GM23338 (cell line): ENCODE results near the gene TTLL3. TPM values are rescaled to one million over a fixed set of nuclear protein-coding genes. Genes with fewer than 3 reads are reported as not detected.
A peak's percentile ranks its signal among the peaks of the same experiment; 100 is the strongest.

Source experiments
- ATAC-seq: fragments of 200-7000 bp; cut with Tn5 transposase; 3 replicates; pipeline ENCODE4 v1.9.1; 2020
- DNase-seq: peaks from one replicate; pipeline ENCODE4 v3.0.0-alpha.2; 2015; ENCODE audit warnings: low spot score
- H2AFZ ChIP-seq: fragments of 200-600 bp; sonication (generic); 2 replicates; pipeline ENCODE4 v1.8.0; 2016; ENCODE audit warnings: antibody characterized with exemption, mild to moderate bottlenecking, moderate library complexity
- H3F3A ChIP-seq: fragments of 200-600 bp; sonication (generic); replicated peaks from 2 replicates; pipeline ENCODE4 v1.8.0; 2017; ENCODE audit warnings: antibody characterized with exemption, mixed run types, low read depth
- H3K27ac ChIP-seq: fragments of 200-600 bp; sonication (generic); 2 replicates; pipeline ENCODE4 v1.6.1; 2016; ENCODE audit warnings: low read depth
- H3K27me3 ChIP-seq: fragments of 200-600 bp; sonication (generic); 2 replicates; pipeline ENCODE4 v1.8.0; 2016; ENCODE audit warnings: mild to moderate bottlenecking, mixed run types, moderate library complexity; ENCODE audit not compliant: insufficient read depth
- H3K36me3 ChIP-seq: fragments of 200-600 bp; sonication (generic); 2 replicates; pipeline ENCODE4 v1.8.0; 2016; ENCODE audit warnings: mild to moderate bottlenecking; ENCODE audit not compliant: insufficient read depth
- H3K4me1 ChIP-seq: fragments of 200-600 bp; sonication (generic); 2 replicates; pipeline ENCODE4 v1.8.0; 2016; ENCODE audit warnings: mild to moderate bottlenecking, moderate library complexity; ENCODE audit not compliant: insufficient read depth
- H3K4me2 ChIP-seq: fragments of 200-600 bp; sonication (generic); 2 replicates; pipeline ENCODE4 v1.7.1; 2017; ENCODE audit warnings: mixed run types
- H3K4me3 ChIP-seq: fragments of 200-600 bp; sonication (generic); 2 replicates; pipeline ENCODE4 v1.6.1; 2016; ENCODE audit warnings: mixed run types
- H3K79me2 ChIP-seq: fragments of 200-600 bp; sonication (generic); replicated peaks from 2 replicates; pipeline ENCODE4 v1.8.0; 2017; ENCODE audit warnings: mild to moderate bottlenecking; ENCODE audit not compliant: insufficient read depth
- H3K9me2 ChIP-seq: fragments of 200-600 bp; sonication (generic); 2 replicates; pipeline ENCODE4 v1.8.0; 2017; ENCODE audit not compliant: insufficient read depth
- H4K20me1 ChIP-seq: fragments of 200-600 bp; sonication (generic); replicated peaks from 2 replicates; pipeline ENCODE4 v1.8.0; 2017; ENCODE audit warnings: mild to moderate bottlenecking; ENCODE audit not compliant: insufficient read depth
- H3K27ac Mint-ChIP-seq: 2 replicates; pipeline ENCODE4 v1.8.0; 2020; ENCODE audit warnings: inconsistent platforms, mild to moderate bottlenecking, moderate library complexity, mixed read lengths
- H3K27me3 Mint-ChIP-seq: 3 replicates; pipeline ENCODE4 v1.8.0; 2022; ENCODE audit warnings: low read depth, mild to moderate bottlenecking, moderate library complexity, mixed read lengths, inconsistent platforms; ENCODE audit not compliant: insufficient read depth, poor library complexity
- H3K36me3 Mint-ChIP-seq: 3 replicates; pipeline ENCODE4 v1.8.0; 2021; ENCODE audit warnings: low read depth, mild to moderate bottlenecking, inconsistent platforms, moderate library complexity, mixed read lengths
- H3K4me1 Mint-ChIP-seq: 3 replicates; pipeline ENCODE4 v1.8.0; 2020; ENCODE audit warnings: mild to moderate bottlenecking, inconsistent platforms, mixed read lengths
- H3K4me3 Mint-ChIP-seq: 3 replicates; pipeline ENCODE4 v1.8.0; 2021; ENCODE audit warnings: moderate library complexity, mild to moderate bottlenecking, inconsistent platforms, mixed read lengths
- H3K9me3 Mint-ChIP-seq: 3 replicates; pipeline ENCODE4 v1.8.0; 2020; ENCODE audit warnings: moderate library complexity, mild to moderate bottlenecking, inconsistent platforms, mixed read lengths
- CREB1 ChIP-seq: fragments of 250-450 bp; sonication (Bioruptor Pico); IDR thresholded peaks from 2 replicates; pipeline ENCODE4 v1.5.0; 2020; ENCODE audit warnings: low read depth, mild to moderate bottlenecking, moderate library complexity
- EZH2 ChIP-seq: fragments of 200-600 bp; sonication (generic); IDR thresholded peaks from one replicate; pipeline ENCODE4 v1.8.0; 2017; ENCODE audit warnings: antibody characterized with exemption, mild to moderate bottlenecking, low read depth; ENCODE audit not compliant: unreplicated experiment
- EZH2phosphoT487 ChIP-seq: fragments of 200-600 bp; sonication (generic); IDR thresholded peaks from one replicate; pipeline ENCODE4 v1.8.1; 2018; ENCODE audit warnings: antibody characterized with exemption; ENCODE audit not compliant: unreplicated experiment
- NANOG ChIP-seq: IDR thresholded peaks from 2 replicates; pipeline ENCODE4 v1.6.1; 2016; ENCODE audit warnings: antibody characterized with exemption, borderline replicate concordance
- POLR2AphosphoS5 ChIP-seq: IDR thresholded peaks from 2 replicates; pipeline ENCODE4 v1.6.1; 2016; ENCODE audit warnings: antibody characterized with exemption, low read depth
- ZNF331 ChIP-seq: fragments of 250-450 bp; sonication (Bioruptor Pico); IDR thresholded peaks from 2 replicates; pipeline ENCODE4 v1.5.0; 2020; ENCODE audit warnings: low read depth, mild to moderate bottlenecking, moderate library complexity
- polyA plus RNA-seq: library from polyadenylated mRNA; unstranded; fragments of >200 nt; fragmentation: Nextera tagmentation; extraction: Ambion mirVana; gene quantifications from 2 replicates; pipeline ENCODE4 v1.2.1, GENCODE V29; 2016
- total RNA-seq: library from RNA; depleted of rRNA; stranded (reverse); fragments of >200 nt; shearing (Covaris generic); gene quantifications from 2 replicates; pipeline ENCODE4 v1.2.3, GENCODE V29; 2014
- TF ChIP-seq, protein P1 (sequence below): IDR thresholded peaks from 2 replicates; pipeline ENCODE4 v1.6.1; 2016; ENCODE audit warnings: antibody characterized with exemption
- TF ChIP-seq, protein P2 (sequence below), 2 experiments: fragments of 200-600 bp in 1 of 2; sonication (generic) in 1 of 2; conservative IDR thresholded peaks; 2 replicates each; pipeline versions ENCODE4 v1.5.1 to v1.6.1; 2016 to 2017; ENCODE audit warnings: antibody characterized with exemption in 2 of 2, low read depth in 2 of 2, mild to moderate bottlenecking in 2 of 2, moderate library complexity in 1 of 2

The TTLL3 gene
- total and polyA plus RNA-seq, 2 experiments from 2014 or later, result 3.7 to 5.3 TPM

- no peak for TF ChIP-seq CREB1 (CRISPR knock-in tag)
- no peak for TF ChIP-seq EZH2
- TF ChIP-seq ZNF331 (CRISPR knock-in tag), result no peak
- TF ChIP-seq, protein P1, sequence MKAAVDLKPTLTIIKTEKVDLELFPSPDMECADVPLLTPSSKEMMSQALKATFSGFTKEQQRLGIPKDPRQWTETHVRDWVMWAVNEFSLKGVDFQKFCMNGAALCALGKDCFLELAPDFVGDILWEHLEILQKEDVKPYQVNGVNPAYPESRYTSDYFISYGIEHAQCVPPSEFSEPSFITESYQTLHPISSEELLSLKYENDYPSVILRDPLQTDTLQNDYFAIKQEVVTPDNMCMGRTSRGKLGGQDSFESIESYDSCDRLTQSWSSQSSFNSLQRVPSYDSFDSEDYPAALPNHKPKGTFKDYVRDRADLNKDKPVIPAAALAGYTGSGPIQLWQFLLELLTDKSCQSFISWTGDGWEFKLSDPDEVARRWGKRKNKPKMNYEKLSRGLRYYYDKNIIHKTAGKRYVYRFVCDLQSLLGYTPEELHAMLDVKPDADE, result no peak
- no peak for TF ChIP-seq NANOG
- TF ChIP-seq, protein P2, sequence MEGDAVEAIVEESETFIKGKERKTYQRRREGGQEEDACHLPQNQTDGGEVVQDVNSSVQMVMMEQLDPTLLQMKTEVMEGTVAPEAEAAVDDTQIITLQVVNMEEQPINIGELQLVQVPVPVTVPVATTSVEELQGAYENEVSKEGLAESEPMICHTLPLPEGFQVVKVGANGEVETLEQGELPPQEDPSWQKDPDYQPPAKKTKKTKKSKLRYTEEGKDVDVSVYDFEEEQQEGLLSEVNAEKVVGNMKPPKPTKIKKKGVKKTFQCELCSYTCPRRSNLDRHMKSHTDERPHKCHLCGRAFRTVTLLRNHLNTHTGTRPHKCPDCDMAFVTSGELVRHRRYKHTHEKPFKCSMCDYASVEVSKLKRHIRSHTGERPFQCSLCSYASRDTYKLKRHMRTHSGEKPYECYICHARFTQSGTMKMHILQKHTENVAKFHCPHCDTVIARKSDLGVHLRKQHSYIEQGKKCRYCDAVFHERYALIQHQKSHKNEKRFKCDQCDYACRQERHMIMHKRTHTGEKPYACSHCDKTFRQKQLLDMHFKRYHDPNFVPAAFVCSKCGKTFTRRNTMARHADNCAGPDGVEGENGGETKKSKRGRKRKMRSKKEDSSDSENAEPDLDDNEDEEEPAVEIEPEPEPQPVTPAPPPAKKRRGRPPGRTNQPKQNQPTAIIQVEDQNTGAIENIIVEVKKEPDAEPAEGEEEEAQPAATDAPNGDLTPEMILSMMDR (conservative IDR thresholded peaks at IDR 0.05; ENCODE audit: low read depth in 2 of 2), result no peak
These were observed 28.5 kb upstream of the TTLL3 start (continued) for GRCh38 chr3:9781551-9781950.

GRCh38 chr3:9781978-9782603 lies 28.0 kb upstream of the TTLL3 start:
- Mint-ChIP-seq H3K9me3 (no peaks in the 10 kb centered on the region), H3K4me1 (no peaks in the 10 kb centered on the region), H3K4me3 (no peak overlapping the region), H3K27me3 (peaks cover 12% of the 10 kb centered on the region), H3K27ac (no peak overlapping the region), H3K36me3 (peaks cover 54% of the 10 kb centered on the region)
- TF ChIP-seq EZH2phosphoT487 (no peak), EZH2 (no peak)
- H3K4me2 ChIP-seq, result no peak overlapping the region
- H3K4me3 ChIP-seq, result no peak overlapping the region
- no peaks in the 10 kb centered on the region for H3K79me2 ChIP-seq
- no peak for ATAC-seq
- H3K4me1 ChIP-seq, result no peaks in the 10 kb centered on the region
- H3K9me2 ChIP-seq, result no peaks in the 10 kb centered on the region
- no peaks in the 10 kb centered on the region for H3K27me3 ChIP-seq
- no peaks in the 10 kb centered on the region; the same call in 1 of the 2 replicates for H4K20me1 ChIP-seq
- no peak overlapping the region for H2AFZ ChIP-seq
- no peak overlapping the region for H3K27ac ChIP-seq
- H3K36me3 ChIP-seq, result peaks cover 6% of the 10 kb centered on the region; the same call in 1 of the 2 replicates
- DNase-seq, result no peak
- 0 out of 2 replicates have a peak, but pooled peaks cover 2% of the 10 kb centered on the region for H3F3A ChIP-seq

GRCh38 chr3:9782770-9783169 lies 27.3 kb upstream of the TTLL3 start:
- no peaks in the 10 kb centered on the region for H3K9me3 Mint-ChIP-seq
- TF ChIP-seq POLR2AphosphoS5, result no peak
- TF ChIP-seq, protein P2 (conservative IDR thresholded peaks at IDR 0.05; ENCODE audit: low read depth in 2 of 2), result peak; percentile 34 to 51; a peak in 3 of 4 replicates
- H3K36me3 Mint-ChIP-seq, result peaks cover 60% of the 10 kb centered on the region
- Histone ChIP-seq H3F3A (0 out of 2 replicates have a peak, but pooled peaks cover 8% of the 10 kb centered on the region), H3K27ac (no peak overlapping the region), H3K79me2 (no peaks in the 10 kb centered on the region), H3K4me2 (no peak overlapping the region), H3K36me3 (peaks cover 6% of the 10 kb centered on the region; the same call in 1 of the 2 replicates), H3K27me3 (no peaks in the 10 kb centered on the region), H3K4me1 (no peaks in the 10 kb centered on the region), H4K20me1 (no peaks in the 10 kb centered on the region; the same call in 1 of the 2 replicates), H2AFZ (no peak overlapping the region), H3K4me3 (no peak overlapping the region), H3K9me2 (no peaks in the 10 kb centered on the region)
- H3K4me3 Mint-ChIP-seq, result no peak overlapping the region
- ATAC-seq (peak; percentile 42; the same call in 2 of the 3 replicates), DNase-seq (peak; percentile 31)
- H3K4me1 Mint-ChIP-seq, result no peaks in the 10 kb centered on the region
- H3K27ac Mint-ChIP-seq, result no peak overlapping the region
- peaks cover 12% of the 10 kb centered on the region for H3K27me3 Mint-ChIP-seq
